ENCODE results near the gene KLLN.

GRCh38 chr10:87869773-87870551 is 6.6 kb upstream of the KLLN start:
- no peak for TF ChIP-seq EZH2 (IDR thresholded peaks at IDR 0.05)
- no peak for TF ChIP-seq POLR2AphosphoS5 (IDR thresholded peaks at IDR 0.05; ENCODE audit: borderline replicate concordance, low read depth, low read length)
